Umbilical cord (tissue), 2 donors: Measurements from ENCODE around the gene SHOX. TPM values are rescaled to one million over a fixed set of nuclear protein-coding genes. Genes with fewer than 3 reads are reported as not detected.

Experiments used
- DNase-seq: peaks from one replicate; pipeline ENCODE4 v3.0.0-alpha.2; 2015; ENCODE audit warnings: low spot score
- total RNA-seq: library from RNA; depleted of rRNA; stranded (reverse); fragments of >200 nt; gene quantifications from one replicate; pipeline ENCODE4 v1.2.3, GENCODE V29; 2014; ENCODE audit warnings: low replicate concordance; ENCODE audit not compliant: insufficient read depth

Gene SHOX
- total RNA-seq, 1 donor from 2014 or later = 0.96 TPM

DNA sequence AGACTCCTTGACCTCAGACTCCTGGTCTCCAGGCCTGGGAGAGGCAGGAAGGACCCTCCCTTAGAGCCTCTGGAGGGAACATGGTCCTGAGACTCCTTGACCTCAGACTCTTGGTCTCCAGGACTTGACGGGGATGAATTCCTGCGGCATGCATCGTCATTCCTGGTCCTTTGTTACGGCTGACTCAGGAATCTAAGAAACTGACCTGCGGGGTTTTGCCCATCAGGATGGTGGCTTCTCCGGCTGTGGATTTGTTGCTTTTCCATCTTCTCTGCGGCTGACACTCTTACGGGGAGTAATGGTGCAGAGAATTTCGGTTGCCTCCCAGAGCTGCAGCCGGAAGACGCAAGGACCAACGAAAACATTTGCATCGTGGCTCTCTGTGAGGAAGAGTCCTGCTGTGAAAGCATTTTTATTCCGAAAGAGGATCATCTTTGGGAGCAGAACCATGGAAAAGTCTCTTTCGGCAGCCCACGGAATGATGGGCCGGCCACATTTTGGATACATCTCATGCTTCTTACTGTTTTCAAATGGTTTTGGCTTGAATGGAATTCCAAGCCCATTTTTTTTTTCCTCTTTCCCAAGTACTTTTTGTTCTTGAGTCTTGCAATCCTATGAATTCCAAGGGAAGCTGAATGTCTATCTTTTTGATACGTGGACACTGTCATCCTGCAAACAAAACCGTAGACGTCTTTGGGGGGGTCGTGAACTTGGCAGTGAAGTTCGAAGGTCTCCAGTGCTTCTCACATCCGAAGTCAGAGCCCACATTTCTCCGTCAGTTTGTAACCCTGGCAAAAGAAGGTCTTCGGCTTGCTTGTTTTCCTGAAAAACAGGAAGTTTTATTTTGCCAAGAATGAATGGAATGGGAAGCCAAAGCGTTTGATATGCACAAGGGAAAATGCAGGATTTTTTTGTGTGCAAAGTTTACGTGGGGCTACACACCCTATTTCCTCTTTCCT, 36.5 kb downstream of the SHOX start:
- no peak for DNase-seq

DNA sequence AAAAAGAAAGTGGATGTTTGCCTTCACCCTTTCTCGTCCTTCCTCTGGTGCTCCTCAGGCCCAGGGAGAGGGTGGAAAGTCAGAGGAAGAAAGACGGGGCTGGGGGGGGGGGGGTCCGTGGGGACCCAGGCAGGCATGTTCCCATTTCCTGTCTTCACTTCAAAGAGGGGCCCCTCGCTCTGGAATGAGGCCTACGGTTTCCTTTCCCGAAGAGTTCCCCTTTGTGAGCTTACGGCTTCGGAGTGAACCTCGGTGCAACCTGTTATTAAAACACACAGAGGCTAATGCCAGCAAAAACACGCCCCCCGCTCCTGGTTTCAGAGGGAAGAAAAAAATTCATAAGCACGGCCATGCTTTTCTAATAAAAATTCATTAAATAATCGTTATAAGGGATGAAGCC, 40.1 kb downstream of the SHOX start:
- no peak for DNase-seq

DNA sequence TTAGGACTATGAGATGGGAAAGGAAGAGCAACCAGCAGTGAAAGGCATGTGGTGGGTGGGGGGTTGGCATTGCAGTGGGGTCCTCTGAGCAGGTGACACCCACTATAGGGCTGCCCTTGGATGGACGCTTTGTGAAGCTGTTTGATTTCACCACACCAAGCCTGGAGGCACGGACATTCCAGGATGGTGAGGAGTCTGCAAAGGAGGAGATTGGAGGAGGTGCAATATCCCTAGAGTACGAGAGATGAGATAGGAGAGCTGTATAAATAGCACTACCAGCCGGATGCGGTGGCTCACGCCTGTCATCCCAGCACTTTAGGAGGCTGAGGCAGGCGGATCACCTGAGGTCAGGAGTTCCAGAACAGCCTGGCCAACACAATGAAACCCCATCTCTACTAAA, 42.3 kb downstream of the SHOX start:
- no peak for DNase-seq

DNA sequence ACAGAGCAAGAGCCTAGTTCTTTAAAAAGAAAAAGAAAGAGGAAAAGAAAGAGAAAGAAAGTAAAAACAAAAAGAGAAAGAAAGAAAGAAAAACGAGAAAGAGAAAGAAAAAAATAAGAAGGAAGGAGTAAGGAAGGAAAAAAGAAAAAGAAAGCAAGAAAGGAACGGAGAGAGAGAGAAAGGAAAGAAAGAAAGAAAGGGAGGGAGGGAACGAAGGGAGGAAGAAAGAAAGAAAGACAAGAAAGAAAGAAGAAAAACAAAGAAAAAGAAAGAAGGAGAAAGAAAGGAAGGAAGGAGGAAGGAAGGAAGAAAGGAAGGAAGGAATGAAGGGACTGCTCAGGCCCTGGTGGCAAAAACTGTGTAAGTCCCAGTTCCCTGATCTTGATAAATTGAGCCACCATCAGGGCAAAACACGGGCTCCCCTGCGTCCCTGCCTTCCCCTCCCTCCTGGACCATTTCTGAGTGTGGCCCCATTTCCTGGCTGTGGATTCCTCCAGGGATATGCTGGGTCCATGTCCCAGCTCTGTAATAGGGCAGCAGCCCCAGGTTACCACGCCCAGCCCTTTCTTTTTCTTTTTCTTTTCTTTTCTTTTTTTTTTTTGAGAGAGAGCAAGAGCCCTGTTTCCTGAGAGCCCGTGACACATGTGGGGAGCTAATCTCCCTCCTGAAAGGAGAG, 44.8 kb downstream of the SHOX start:
- DNase-seq = no peak

DNA sequence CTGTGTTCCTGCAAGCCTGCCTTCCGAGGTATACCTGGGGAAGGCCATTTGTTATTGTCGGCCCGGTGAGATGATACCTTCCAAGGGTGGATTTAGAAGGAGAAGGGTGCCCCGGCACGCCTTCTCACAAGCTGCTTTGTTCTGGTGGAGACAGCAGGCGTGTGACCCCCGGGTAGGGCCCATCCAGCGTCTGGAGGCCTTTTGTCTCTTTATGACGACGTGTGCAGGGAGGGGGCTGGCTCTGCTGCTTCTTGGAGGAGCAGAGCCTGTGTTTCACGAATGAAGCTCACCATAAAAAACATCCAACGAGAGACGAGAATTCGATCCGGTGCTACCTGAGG, 45.3 kb downstream of the SHOX start:
- no peak for DNase-seq

DNA sequence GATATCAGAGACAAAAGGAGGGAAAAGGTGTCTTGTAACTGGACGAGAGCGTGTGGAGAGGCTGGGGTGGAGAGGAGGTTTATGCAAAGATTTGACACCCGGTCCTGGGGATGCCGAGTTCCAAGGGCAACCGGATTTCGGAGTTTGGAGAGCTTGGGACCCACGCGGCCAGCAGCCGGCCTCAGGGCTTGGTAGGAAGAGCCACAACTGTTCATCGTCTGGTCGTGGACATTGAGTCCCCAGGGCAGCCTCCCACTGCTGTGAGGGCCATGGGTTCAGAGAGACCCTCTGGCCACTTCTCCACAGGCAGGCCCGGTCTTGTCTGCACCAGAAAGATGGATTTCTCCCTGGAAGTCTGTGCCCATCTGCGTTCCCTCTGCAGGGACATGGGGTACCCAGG, 46.8 kb downstream of the SHOX start:
- no peak for DNase-seq

DNA sequence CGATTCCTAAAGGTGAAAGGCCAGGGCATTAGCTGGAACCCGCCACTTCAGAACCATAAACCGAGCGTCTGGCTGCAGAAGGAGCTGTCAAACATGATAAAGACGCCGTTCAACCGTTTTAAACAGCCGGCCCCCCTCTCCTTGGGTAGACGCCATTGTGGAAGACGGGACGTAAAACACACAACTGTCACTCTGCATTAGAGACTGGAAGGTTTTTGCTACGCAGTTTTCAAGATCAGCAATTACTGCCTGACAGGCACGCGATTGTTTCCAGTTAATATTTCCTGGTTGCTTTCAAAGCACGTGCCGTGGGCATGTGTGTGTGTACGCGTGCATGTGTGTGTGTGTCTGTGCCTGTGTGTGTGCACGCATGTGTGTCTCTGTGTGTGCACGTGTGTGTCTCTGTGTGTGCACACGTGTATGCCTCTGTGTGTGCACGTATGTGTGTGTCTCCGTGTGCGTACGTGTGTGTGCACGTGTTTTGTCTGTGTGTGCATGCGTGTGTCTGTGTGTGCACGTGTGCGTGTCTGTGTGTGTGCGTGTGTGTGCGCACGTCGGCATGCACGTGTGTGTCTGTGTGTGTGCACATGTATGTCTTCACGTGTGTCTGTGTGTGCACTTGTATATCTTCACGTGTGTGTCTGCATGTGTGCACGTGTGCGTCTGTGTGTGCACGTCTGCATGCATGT, 48.8 kb downstream of the SHOX start:
- no peak for DNase-seq

DNA sequence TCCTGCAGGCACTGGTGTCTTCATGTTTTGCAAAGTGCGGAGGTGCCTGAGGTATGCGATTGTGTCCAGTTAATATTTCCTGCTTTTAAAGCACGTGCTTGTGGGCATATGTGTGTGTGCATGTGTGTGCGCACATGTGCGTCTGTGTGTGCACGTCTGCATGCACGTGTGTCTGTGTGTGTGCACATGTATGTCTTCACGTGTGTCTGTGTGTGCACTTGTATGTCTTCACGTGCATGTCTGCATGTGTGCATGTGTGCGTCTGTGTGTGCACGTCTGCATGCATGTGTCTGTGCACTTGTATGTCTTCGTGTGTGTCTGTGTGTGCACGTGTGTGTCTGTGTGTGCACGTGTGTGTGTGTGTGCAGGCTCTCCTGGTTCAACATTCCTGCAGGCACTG, 49.5 kb downstream of the SHOX start:
- DNase-seq = no peak

DNA sequence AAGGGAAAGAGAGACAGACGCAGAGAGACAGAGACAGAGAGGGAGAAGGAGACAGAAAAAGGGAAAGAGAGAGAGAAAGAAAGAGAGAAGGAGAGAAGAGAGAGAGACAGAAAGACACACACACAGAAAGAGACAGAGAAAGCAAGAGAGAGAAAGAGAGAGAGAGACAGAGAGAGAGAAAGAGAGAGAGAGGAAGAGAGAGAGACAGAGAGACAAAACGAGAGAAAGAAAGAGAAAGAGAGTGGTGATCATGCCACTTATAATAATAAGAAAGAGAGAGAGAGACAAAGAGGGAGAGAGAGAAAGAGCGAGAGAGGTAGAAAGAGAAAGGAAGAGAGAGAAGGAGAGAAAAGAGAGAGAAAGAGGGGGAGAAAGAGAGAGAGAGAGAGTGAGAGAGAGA, 51.4 kb downstream of the SHOX start:
- no peak for DNase-seq

DNA sequence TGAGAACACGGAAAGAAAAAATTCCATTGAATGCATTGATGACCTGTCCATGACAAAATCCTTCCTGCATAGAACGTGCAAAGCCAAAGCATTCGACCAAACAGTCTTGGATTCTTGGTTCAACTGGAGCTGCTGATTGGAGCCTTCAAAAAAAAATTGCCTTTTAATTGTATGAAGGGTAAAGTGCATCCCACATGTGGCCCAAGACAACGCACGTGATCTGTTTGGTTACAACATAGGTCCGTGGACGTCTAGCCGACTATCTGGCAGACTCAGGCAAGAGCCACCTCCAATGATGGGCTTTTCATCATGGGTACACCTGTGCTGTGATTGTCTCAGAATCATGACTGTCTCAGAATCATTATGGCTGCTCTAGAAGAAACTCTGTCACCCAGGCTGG, 52.3 kb downstream of the SHOX start:
- DNase-seq = no peak

DNA sequence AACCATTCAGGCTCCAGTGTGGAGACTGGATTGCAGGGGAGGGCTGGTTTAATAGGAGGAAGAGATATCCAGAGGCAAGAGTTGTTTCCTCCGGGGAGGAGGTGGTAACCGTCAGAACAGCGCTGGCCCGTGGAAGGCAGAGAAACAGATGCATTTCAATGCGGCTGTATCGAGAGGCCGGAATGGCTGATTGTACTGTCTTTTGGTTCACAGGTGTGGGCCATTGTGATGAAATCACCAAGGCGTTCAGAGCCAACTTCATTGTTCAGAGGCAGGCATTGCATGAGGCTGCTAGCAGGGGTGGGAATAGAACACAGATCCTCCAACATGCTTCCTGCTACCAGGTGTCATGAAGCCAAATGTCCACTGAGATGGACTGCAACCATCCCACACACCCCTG, 53.0 kb downstream of the SHOX start:
- DNase-seq = no peak

DNA sequence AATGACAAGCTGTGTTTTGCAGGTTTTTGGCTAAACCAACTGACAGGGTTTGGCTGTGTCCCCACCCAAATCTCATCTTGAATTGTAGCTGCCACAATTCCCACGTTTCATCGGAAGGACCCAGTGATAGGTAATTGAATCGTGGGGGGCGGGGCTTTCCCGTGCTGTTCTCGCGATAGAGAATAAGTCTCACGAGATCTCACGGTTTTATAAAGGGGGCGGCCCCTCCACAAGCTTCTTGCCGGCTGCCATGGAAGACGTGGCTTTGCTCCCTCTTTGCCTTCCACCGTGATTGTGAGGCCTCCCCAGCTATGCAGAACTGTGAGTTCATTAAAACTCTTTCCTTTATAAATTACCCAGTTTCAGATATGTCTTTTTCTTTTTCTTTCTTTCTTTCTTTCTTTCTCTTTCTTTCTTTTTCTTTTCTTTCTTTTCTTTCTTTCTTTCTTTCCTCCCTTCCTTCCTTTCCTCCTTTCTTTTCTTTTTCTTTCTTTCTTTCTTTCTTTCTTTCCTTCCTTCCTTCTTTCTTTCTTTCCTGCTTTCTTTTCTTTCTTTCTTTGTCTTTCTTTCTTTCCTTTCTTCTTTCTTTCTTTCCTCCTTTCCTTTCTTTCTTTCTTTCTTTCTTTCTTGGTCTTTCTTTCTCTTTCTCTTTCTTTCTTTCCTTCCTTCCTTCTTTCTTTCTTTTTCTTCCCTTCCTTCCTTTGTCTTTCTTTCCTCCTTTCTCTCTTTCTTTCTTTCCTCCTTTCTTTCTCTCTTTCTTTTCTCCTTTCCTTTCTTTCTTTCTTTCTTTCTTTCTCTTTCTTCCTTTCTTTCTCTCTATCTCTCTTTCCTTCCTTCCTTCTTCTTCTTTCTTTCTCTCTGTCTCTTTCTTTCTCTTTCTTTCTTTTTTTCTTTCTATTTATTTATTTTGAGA, 54.8 kb downstream of the SHOX start:
- DNase-seq = no peak

DNA sequence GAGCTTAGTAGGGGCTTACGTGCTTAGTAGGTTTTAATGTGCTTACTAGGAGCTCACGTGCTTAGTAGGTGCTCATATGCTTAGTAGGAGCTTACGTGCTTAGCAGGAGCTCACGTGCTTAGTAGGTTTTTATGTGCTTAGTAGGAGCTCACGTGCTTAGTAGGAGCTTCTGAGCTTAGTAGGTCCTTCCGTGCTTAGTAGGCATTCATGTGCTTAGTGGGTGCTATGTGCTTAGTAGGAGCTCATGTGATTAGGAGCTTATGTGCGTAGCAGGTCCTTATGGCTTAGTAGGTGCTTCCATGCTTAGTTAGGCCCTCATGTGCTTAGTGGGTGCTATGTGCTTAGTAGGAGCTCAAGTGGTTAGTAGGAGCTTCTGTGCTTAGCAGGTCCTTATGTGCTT, 59.4 kb downstream of the SHOX start:
- DNase-seq = no peak

DNA sequence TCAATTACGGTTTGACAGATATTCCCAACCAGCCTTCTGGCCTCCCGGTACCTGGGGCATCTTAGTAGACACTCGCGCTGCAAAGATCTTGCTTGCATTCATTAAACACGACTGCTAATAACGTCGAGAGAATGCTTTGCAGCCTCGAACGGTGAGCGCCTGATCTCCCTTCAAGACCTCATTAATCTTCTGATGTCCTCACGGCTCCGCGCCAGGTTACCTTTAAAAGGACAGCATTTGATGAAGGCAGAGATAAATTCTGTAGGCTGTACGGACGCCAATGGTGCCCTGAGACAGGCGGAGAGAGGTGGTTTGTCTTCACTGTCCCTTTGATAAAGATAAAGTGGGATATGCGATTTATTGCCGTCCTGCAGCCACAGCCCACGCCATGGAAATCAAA, 64.2 kb downstream of the SHOX start:
- DNase-seq = no peak

DNA sequence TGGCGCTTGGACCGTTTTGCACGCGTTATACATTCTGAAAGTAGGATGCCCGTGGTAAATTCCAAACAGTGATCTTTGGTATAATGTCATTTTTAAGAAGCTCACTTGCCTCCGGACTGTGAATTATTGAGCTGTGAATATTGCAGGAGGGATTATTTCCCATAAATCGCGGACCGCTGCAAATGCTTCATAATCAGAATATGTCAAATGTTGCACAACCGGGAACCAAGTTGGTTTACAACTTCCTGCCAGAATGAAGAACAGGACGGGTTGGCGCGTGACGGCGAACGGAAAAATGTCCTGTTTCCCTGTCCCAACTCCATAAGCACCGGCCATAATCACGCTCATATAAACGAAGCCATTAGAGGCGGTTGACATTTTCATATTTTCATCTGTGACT, 67.6 kb downstream of the SHOX start:
- no peak for DNase-seq

DNA sequence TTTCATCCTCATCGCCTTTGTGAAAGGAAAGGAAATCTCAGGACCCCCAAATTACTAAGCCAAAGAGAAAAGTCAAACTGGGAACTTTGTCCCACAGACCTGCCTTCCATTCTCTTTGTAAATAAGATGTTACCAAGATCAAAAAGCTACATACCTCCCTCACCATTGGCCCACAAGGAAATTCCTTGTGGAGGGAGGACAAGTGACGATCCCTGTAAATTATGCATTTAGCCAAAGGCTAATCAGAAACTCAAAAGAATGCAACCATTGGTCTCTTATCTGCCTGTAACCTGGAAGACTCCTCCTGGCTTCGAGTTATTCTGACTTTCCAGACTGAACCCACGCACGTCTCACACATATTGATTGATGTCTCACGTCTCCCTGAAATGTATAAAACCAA, 70.3 kb downstream of the SHOX start:
- DNase-seq = no peak

DNA sequence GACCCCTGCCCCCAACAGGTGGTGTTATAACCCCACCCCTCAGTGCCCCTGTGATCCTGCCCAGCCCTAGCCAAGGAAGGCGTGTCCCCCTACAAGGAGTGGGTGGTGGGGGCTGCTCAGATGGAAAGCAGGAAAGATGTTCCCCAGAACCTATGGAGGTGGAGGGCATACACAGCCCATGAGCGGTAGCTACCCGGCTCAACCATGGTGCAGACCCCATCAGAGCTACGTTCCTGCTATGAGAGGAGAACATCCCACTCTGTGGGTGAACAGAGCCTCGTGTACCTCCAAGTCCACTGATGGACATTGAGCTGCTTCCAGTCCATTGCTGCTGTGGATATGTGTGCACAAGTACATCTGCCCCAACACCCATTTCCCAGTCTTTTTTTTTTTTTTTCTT, 71.1 kb downstream of the SHOX start:
- no peak for DNase-seq

DNA sequence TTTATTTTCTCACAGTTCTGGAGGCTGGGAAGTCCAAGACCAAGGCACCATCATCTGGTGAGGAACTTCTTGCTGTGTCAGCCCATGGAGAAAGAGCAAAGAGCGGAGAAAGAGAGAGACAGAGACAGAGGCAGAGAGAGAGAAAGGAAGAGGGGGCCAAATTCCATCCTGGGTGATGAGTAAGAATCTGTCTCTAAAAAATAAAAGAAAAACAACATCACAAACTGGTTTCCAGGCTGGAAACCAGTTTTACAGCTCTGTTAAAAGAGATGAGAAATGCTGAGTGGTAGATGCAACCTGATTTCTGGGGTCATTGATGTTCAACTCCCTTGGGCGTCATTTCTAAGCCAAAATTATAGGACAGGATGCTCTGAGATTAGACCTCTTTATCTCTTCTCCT, 72.9 kb downstream of the SHOX start:
- DNase-seq = no peak

DNA sequence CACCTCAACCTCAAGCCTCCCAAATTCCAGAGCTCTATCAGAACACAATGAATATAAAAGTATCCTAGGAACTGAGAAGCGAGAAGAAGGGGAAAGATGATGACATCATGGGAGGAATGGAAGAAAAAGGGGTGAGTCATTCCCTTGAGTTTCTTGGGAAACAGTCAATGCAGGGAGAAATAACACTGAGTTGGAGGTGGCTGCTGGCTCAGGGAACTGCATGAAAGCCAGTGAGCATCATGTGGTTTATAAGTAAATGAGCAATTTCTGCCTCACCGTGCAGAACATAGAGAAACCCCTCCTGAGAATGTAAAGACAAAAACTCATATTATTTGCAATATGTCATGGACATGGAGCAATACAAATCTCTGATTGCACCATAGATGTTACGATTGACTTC, 73.3 kb downstream of the SHOX start:
- no peak for DNase-seq
